Measurements from ENCODE around the gene BABAM2.
"Not testable (repeated sequence)": the region's sequence is repeated elsewhere in the genome, so short reads cannot be mapped to it uniquely, and the experiment has no call there.

The BABAM2 gene

DNA sequence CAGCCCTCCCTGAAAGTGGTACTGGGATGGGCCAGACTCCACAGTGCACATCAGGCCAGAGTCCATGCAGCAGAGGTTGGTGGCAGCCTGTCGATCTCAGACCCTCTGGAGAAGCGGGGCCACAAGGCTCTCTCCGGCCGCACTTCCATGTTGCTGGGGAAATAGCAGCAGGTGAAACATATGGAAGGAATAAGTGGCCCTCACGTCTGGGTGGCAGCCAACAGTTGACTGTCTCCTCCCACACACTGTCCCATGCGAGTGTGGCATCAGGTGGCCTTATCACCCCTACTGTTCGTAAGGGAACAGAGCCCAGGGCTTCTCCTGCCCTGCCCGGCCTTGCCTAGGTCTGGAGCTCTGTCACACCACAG lies 444.0 kb downstream of the BABAM2 start:
- DNase-seq (ENCODE audit: low read depth): no peak

DNA sequence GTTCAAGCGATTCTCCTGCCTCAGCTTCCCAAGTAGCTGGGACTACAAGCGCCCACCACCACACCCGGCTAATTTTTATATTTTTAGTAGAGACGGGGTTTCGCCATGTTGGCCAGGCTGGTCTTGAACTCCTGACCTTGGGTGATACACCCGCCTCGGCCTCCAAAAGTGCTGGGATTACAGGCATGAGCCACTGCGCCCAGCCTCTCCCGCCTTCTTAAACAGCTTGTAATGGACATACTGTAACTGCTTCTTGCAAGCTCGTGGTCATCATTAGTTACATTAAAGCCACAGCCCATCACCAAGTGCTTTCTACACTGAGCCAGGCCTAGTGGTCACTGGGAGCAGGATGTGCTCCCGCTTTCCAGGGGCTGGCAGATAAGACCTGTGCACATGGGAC lies 444.7 kb downstream of the BABAM2 start:
- not testable (repeated sequence) for DNase-seq (ENCODE audit: low read depth)

DNA sequence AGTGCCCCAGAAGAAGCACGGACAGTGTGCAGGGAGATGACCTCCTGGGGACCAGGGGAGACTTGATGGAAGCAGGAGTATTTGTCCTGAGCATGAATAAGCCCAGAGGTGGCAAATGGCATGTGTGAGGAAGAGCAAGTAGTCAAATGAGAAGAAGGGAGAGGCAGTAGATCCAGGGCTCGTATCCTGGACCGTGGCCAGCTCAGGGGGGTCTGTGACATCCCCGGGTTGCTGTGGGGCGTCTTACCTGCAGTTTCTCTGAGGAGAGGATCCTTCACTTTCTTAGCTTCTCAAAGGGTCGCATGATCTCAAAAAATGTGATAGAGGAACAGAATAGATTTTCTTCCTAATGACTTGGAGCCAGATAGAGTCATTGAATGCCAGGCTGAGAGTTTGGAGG lies 445.1 kb downstream of the BABAM2 start:
- no peak for DNase-seq (ENCODE audit: low read depth)

DNA sequence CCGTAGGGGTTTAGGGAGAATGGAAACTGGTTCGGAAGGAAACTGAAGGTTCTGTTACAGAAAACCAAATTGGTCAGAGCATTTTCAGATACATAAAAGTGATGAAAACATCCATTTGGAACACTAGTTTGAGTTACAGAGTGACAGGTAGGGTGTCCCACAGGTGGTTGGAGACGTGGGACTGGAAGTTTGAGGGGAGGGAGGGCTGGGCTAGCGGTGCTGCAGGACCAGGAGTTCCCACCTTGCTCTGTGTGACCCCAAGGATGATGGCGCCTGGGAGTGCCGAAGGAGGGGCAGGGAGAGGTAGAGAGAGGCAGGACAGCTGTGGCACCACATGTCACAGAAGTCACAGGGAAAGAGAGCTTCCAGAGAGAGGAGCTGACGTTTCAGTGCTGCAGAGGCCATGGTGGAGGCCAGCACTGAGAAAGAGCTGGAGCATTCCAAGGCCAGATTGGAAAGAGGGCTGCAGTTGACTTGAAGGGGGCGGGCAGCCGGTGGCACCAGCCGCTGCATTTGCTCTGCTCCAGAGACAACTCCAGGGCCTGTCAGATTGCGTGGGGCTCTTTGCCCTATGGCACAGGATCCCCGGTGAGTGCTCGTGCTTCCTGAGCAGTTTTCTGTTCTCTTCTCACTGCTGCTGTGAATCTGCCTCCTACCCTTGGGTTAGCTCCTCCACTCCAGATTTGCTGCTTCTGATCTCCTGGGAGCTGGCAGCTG lies 445.9 kb downstream of the BABAM2 start:
- DNase-seq (ENCODE audit: low read depth): no peak

DNA sequence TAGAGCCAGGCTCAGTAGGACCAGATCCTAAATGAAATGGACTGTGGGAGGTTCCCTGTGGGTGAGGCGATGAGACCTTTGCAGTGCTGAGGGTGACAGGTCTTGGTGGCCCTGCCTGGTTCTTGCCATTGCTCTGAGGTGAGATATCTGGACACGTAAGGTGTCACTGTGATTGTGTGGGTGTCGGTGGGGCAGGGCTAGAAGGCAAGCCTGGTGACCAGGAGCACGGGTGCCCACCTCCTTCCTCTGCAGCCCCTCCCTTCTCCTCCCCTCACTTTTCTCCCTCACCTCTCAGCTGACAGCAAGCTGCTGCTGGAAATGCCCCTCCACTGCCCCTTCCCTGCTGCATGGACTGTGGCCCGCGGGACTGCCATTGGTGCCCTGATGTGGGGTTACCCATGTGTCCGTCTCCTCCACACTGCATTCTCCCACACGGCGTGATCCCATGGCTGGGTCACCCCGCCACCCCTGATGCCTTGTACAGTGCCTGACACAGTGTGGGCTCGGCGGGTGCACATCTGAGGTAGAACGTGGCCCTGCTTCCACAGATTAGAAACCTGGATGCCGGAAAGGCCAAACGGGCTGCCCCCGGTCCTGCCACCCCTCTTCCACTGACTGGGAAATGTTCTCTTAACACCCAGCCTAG lies 446.6 kb downstream of the BABAM2 start:
- no peak for DNase-seq (ENCODE audit: low read depth)

DNA sequence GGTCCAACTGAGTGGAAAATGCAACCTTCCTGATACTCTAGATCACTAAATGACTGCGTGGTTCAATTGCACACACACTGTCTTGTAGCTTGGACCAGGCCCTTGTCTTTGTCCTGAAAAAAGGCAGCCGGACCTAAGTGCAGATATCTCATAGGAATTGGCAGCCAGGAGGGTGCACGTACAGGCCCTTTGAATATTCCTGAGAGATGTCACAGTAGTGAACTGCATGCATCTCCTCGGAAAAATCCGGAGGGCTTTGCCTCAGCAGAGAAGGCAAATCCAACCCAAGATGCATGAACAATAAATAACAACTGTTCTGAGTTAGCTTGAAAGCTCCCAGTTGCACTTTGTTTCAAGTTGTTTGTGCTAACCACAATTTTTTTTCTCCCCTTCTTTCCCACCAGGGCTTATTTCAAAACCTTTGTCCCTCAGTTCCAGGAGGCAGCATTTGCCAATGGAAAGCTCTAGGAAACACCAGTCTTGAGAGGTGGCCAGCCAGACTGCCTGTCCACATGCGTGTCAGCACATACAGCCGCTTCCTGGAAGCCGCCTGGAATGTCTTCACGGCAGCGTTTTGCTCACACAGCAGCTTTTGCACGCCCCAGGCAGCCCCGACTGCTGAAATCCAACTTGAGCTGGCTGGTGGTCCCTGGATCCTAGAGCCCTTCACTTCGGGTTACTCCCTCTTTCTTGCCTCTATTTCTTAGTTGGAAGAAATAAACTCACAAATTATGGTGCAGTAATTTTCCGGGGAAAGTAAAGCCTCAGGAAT lies 447.7 kb downstream of the BABAM2 start:
- peak; percentile 87 for DNase-seq (ENCODE audit: low read depth)

- DNase-seq (ENCODE audit: low read depth): no peak
Observed at GRCh38 chr2:28338831-28339321, 448.3 kb downstream of the BABAM2 start.

DNA sequence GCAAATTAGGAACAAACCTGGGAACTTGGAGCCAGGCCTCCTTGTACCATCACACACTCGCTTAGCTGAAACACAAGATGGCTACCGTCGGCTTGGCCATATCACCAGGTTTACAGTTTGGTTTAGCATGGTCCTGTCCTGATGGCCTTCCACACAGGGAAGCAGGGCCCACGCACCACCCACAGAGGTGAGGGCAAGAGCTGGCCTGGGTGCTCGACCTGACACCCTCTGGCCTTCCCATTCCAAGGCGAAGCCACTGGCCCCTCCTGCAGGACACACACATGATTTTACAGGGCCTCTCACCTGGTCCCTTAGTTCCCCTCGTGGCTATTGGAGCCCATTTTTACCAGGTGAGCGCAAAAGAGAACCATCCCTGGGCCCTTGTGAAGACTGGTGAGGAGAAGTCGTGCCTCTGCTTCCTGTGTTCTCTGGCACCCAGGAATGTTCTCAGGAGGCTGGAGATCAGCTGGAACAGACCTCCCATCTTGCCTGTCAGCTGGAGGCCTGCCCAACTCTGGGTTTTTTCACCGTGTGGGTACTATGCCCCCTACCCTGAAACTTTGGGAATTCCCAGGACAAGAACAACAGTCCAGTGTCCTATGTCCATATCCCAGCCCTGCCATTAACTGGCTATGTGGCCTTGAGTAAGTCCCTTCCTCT lies 449.1 kb downstream of the BABAM2 start:
- no peak for DNase-seq (ENCODE audit: low read depth)

- DNase-seq (ENCODE audit: low read depth): no peak
Observed at GRCh38 chr2:28340312-28341202, 450.0 kb downstream of the BABAM2 start.

- no peak for DNase-seq (ENCODE audit: low read depth)
Observed at GRCh38 chr2:28341208-28341891, 450.8 kb downstream of the BABAM2 start.

DNA sequence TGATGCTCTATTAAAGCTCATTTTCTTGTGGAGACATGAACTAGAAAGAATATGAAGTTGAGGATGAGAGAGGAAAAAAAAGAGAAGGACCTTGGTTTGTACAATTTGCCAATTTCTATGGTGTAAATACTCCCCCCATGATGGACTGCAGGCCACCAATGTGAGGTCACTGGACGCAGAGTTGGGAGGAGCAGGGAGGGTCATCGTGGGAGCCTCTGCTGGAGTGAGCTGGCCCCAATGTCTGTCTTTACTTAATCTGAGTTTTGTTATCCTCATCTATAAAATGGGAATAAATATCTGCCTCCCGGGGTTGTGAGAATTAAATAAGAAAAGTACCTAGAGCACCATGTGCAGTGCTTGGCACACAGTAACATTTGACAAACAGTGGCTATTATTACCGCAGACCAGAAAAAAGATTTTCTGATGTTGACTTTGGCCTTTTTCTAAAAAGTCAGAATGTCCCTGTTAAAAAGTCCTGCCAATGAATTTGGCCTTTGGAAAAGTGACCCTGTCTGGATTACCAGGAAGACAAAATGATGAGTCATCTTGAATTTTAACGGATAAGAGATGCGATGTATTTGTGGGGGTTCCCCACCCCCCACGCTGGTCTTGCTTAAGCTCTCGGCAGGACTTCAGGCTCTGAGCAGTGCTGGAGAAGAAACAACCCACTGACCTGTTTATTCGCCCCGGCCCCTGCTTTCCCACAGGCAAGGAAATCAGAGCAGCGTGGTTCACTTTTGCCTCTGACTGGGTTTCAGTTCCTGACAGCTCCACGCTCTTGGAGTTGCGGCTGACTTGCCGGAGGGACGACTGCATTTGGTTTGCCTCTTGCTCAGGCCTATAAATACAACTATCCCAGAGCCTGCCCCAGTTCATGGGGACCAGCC lies 451.8 kb downstream of the BABAM2 start:
- peak; percentile 81 for DNase-seq (ENCODE audit: low read depth)

DNA sequence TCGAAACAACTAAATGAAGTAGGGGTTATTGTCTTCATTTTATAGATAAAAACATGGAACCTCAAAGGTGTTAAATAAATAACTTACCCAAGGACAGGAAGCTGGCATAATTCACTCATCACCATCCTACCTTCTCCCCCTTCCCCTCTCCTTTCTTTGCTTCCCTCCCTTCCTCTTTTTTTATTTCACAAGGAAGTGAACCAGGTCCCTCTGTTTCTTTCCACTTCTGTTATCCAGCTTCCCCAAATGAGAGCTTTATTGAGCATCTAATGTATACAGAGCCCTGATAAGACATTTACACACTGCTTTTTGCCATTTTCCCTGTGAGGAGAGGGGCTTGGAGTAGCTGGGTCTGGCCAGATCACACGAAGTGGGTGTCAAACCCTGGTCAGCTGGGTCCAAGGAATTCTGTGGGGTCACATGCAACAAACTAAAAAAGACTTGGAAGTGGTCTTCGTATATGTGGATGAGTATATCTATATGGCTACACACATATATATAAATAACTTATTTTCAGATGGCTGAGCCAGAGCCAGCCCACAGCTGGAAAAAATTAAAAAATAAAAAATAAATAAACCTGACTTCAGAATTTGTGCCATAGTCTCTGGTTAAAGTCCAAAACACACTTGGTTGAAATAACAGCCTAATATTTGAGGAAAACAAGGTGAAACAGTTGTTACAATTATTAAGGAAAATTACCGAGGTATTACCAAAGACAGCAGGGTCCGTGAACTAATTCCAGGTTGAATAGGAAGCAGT lies 452.8 kb downstream of the BABAM2 start:
- no peak for DNase-seq (ENCODE audit: low read depth)

DNA sequence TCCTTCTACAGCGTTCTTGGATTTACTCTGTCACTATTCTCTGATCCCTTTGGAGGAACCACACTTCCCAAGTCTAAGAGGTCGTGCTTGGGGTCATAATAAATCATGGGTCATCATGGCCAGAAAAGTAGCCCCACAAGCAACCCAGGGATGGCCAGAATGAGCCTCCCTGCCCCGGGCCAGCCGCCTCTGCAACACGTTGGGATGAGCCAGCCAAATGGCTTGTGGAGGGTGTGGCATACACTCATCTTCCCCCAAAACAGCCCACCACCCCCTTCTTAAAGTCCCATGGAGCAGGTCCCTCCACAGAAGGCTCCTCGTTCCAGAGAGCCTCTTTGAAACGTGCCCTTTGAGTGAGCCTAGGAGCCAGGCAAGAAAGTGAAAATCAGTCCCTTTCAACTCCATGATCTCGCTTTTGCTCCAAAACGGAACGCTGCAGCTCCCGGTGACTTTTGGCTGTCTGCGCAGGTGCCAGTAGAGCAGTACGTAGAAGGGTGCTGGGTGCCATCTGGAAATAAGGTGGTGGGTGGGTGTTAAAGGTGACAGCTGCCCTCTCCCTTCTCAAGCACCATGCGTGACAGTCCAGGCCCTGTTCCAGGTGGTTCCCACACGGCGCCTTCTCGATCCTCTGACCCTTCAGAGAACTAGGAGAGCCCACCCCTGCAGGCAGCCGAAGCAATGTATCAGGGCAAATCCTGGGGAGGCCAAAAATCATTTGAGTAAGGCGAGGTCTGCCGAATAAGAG lies 453.6 kb downstream of the BABAM2 start:
- DNase-seq (ENCODE audit: low read depth): no peak

- no peak for DNase-seq (ENCODE audit: low read depth)
Observed at GRCh38 chr2:28344756-28345373, 454.3 kb downstream of the BABAM2 start.

DNA sequence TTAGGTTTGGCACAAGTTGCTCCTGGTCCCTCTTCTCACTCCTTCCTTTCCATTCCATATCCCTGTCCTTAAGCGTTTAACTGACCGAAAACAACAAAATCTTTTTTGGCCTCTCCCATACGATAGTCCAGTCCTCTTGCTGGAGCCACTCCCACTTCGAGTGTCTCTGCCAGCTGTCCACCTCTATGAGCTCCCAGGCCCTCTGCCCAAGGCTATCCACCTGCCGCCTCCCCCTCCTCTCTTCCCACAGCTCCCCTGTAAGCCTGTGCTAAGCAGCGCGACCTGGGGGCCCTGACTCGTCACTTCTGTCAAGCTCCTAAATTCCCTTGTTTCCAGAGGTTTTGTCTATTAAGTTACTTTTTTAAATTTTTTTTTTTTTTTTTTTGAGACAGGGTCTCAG lies 455.1 kb downstream of the BABAM2 start:
- DNase-seq (ENCODE audit: low read depth): no peak

GRCh38 chr2:28346587-28346986 lies 456.1 kb downstream of the BABAM2 start:
- no peak for DNase-seq (ENCODE audit: low read depth)

- no peak for DNase-seq (ENCODE audit: low read depth)
Observed at GRCh38 chr2:28347193-28347592, 456.7 kb downstream of the BABAM2 start.

- no peak for DNase-seq (ENCODE audit: low read depth)
Observed at GRCh38 chr2:28347596-28347995, 457.1 kb downstream of the BABAM2 start.
